Right lung (tissue), 10 donors: Measurements from ENCODE around the gene ATRX. TPM values are rescaled to one million over a fixed set of nuclear protein-coding genes. Genes with fewer than 3 reads are reported as not detected.
"Not testable (repeated sequence)": the region's sequence is repeated elsewhere in the genome, so short reads cannot be mapped to it uniquely, and the experiment has no call there.

Experiments used
- DNase-seq, 2 donors: peaks; one replicate each; pipeline ENCODE4 v3.0.0-alpha.2; 2013
- long read RNA-seq, 8 donors: transcript quantifications; one replicate each; lab custom pipeline, GENCODE V29; 2026
- polyA plus RNA-seq, 5 donors: library from polyadenylated mRNA; unstranded; fragments of 120-200 nt; gene quantifications; one replicate each; pipeline versions ENCODE4 v1.2.1 to v1.2.3, GENCODE V29; 2013; ENCODE audit warnings: inconsistent platforms in 1 of 5, low replicate concordance in 1 of 5; ENCODE audit not compliant: insufficient read length in 5 of 5, insufficient read depth in 1 of 5

Gene ATRX, protein sequence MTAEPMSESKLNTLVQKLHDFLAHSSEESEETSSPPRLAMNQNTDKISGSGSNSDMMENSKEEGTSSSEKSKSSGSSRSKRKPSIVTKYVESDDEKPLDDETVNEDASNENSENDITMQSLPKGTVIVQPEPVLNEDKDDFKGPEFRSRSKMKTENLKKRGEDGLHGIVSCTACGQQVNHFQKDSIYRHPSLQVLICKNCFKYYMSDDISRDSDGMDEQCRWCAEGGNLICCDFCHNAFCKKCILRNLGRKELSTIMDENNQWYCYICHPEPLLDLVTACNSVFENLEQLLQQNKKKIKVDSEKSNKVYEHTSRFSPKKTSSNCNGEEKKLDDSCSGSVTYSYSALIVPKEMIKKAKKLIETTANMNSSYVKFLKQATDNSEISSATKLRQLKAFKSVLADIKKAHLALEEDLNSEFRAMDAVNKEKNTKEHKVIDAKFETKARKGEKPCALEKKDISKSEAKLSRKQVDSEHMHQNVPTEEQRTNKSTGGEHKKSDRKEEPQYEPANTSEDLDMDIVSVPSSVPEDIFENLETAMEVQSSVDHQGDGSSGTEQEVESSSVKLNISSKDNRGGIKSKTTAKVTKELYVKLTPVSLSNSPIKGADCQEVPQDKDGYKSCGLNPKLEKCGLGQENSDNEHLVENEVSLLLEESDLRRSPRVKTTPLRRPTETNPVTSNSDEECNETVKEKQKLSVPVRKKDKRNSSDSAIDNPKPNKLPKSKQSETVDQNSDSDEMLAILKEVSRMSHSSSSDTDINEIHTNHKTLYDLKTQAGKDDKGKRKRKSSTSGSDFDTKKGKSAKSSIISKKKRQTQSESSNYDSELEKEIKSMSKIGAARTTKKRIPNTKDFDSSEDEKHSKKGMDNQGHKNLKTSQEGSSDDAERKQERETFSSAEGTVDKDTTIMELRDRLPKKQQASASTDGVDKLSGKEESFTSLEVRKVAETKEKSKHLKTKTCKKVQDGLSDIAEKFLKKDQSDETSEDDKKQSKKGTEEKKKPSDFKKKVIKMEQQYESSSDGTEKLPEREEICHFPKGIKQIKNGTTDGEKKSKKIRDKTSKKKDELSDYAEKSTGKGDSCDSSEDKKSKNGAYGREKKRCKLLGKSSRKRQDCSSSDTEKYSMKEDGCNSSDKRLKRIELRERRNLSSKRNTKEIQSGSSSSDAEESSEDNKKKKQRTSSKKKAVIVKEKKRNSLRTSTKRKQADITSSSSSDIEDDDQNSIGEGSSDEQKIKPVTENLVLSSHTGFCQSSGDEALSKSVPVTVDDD (N-terminal part only)
- 100 to 1,000 TPM in 3 of 5 donors, 10 to 100 TPM in 2; 48.7 to 113 (median 109) TPM for polyA plus RNA-seq
- long read RNA-seq, donor 1, transcript ATRX-207 (2 exons, 2,967 nt), result major isoform, 11 of 86 reads
- long read RNA-seq, donor 1, partial matches to known transcripts, result 73 of 86 reads
- long read RNA-seq, donor 1, other reads (novel, unspliced or antisense), result 0 of 86 reads
- long read RNA-seq, donor 2, transcript ATRX-207 (2 exons, 2,967 nt), result major isoform, 5 of 34 reads
- long read RNA-seq, donor 2, partial matches to known transcripts, result 27 of 34 reads
- long read RNA-seq, donor 2, other reads (novel, unspliced or antisense), result 0 of 34 reads
- long read RNA-seq, donor 3, transcript ATRX-207 (2 exons, 2,967 nt), result major isoform, 7 of 62 reads
- long read RNA-seq, donor 3, partial matches to known transcripts, result 53 of 62 reads
- long read RNA-seq, donor 3, other reads (novel, unspliced or antisense), result 0 of 62 reads
- long read RNA-seq, donor 4, partial matches to known transcripts, result 37 of 42 reads
- long read RNA-seq, donor 4, other reads (novel, unspliced or antisense), result 0 of 42 reads
- long read RNA-seq, donor 5, transcript ATRX-207 (2 exons, 2,967 nt), result major isoform, 6 of 72 reads
- long read RNA-seq, donor 5, partial matches to known transcripts, result 64 of 72 reads
- long read RNA-seq, donor 5, other reads (novel, unspliced or antisense), result 0 of 72 reads
- long read RNA-seq, donor 6, transcript ATRX-207 (2 exons, 2,967 nt), result major isoform, 12 of 97 reads
- long read RNA-seq, donor 6, partial matches to known transcripts, result 80 of 97 reads
- long read RNA-seq, donor 6, other reads (novel, unspliced or antisense), result 0 of 97 reads
- long read RNA-seq, donor 7, transcript ATRX-207 (2 exons, 2,967 nt), result major isoform, 19 of 104 reads
- long read RNA-seq, donor 7, partial matches to known transcripts, result 84 of 104 reads
- long read RNA-seq, donor 7, other reads (novel, unspliced or antisense), result 0 of 104 reads
- long read RNA-seq, donor 8, transcript ATRX-207 (2 exons, 2,967 nt), result major isoform, 5 of 81 reads
- long read RNA-seq, donor 8, partial matches to known transcripts, result 73 of 81 reads
- long read RNA-seq, donor 8, other reads (novel, unspliced or antisense), result 0 of 81 reads

DNA sequence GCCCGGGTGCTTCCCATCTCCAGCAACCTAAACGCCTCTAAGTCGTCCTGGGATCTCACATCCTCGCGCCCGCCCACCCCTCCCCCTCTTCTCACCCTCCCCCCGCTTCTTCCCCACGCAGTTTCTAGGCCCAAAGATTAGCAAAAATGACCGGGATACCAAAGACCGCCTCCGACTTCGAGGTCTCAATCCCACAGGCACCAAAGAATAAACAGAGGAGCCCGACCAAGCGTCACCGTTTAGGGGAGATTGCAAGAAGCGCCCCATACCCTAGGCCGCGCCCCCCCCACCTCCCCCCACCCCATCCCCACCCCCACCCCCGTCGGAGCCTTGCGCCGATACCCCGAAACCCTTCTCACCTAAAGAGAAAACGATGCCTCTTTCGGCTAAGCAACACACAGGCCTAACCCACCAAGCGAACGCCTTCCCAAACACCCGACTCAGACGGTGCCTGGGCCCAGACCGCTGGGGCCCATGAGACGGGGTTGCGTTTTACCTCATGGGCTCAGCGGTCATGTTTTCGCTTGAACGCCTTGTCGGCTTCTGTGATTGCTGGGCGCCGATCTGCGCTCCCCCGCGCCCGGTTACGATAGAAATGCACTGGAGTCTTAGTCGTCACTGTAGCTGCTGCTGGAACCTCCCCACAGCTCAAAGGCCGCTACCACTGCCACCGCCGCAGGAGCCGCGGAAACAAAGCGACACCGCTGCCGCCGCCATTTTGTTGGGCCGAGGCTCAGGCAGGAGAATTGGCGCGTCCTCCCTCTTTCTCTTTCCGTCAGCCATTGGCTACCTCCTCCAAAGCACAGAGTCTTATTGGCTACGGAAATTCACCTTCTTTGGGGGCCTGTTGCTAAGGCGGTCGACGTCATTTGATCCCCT, at the start of gene ATRX:
TSS of gene ATRX (minus strand) at position 731 of the 879 bp plus-strand sequence. CDS start at position 516, 215 bp downstream.
- DNase-seq, result peak; percentile 77 to 78

GRCh38 chrX:77831544-77831943, 45.5 kb upstream of the ATRX start:
- not testable (repeated sequence) for DNase-seq

DNA sequence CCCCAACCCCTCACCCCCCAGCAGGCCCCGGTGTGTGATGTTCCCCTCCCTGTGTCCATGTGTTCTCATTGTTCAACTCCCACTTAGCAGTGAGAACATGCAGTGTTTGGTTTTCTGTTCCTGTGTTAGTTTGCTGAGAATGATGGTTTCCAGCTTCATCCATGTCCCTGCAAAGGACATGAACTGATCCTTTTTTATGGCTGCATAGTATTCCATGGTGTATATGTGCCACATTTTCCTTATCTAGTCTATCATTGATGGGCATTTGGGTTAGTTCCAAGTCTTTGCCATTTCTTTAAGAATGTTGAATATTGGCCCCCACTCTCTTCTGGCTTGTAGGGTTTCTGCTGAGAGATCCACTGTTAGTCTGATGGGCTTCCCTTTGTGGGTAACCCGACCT, 36.0 kb upstream of the ATRX start:
- not testable (repeated sequence) for DNase-seq

GRCh38 chrX:77820091-77820727, 34.2 kb upstream of the ATRX start:
- DNase-seq, result no peak

DNA sequence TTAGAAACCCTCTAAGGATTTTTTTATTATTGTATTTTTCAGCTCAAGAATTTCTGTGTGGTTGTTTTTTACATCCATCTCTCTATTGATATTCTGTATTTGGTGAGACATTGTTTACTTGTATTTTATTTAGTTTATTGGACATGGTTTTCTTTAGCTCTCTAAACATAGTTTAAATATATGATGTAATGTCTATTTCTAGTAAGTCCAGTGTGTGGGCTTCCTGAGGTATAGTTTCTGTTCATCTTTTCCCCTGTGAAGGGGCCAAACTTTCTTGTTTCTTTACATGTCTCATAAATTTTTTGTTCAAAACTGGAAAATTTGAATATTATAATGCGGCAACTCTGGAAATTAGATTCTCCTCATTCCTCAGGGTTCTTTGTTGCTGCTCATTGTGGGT, 28.2 kb upstream of the ATRX start:
- DNase-seq, result no peak

- no peak for DNase-seq
These were observed 16.2 kb upstream of the ATRX start for GRCh38 chrX:77802201-77802600.

GRCh38 chrX:77795124-77795523, 9.1 kb upstream of the ATRX start:
- no peak for DNase-seq

- no peak for DNase-seq
These were observed 7.9 kb upstream of the ATRX start for GRCh38 chrX:77793946-77794345.

GRCh38 chrX:77788050-77788449, 2.0 kb upstream of the ATRX start:
- DNase-seq, result no peak

DNA sequence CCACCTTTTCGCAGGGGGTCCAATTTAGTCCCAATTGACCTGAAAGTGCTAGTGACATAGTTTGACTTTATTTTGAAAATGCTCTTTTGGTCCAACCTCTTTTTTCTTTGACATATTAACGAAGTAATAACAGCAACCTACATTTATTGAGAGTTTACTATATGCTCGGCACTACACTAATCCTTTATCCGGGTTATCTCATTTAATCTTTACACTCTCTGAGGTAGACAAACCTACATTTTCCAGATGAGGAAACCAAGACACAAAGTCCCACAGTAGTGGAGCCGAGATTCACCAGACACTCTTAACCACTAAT, 307 bp upstream of the ATRX start:
- DNase-seq, result no peak

GRCh38 chrX:77779695-77780094, 6.3 kb downstream of the ATRX start:
- no peak for DNase-seq

DNA sequence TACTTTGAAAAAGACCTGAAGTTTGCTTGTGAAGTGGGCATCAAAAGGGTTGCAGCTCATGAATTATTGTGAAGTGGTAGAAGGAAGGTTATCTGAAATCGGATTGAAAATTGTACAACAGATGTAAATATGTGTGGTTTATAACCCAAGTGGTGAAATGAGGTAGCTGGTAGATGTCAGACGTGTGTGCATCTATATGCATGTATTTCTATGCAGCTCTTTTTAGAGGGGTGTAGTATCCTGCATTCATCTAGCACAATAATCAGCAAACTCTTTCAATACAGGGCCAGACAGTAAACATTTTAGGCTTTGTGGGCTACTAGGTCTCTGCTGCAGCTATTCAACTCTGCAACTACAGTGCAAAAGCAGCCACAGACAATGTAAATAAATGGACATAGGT, 9.4 kb downstream of the ATRX start:
- DNase-seq, result no peak

GRCh38 chrX:77771601-77772000, 14.4 kb downstream of the ATRX start:
- DNase-seq, result no peak

DNA sequence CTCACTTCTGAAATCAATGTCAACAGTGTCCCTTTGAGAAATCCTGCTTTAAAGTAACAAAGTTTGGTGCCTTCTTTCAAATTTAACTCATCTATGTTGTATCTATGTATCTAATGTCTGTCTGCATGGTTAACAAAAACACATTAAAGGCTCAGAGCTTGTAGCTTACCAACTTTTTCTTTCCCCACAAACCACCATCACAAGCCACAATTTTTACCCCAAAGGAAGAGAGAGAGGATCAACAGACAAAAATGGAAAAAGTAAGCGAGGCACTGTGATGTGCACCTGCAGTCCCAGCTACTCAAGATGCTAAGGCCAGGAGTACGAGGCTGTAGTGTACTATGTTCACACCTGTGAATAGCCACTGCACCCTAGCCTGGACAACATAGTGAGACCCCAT, 17.2 kb downstream of the ATRX start:
- DNase-seq, result no peak

DNA sequence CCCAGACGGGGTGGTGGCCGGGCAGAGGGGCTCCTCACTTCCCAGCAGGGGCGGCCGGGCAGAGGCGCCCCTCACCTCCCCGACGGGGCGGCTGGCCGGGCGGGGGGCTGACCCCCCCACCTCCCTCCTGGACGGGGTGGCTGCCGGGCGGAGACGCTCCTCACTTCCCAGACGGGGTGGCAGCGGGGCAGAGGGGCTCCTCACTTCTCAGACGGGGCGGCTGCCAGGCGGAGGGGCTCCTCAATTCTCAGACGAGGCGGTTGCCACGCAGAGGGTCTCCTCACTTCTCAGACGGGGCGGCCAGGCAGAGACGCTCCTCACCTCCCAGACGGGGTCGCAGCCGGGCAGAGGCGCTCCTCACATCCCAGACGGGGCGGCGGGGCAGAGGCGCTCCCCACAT, 19.8 kb downstream of the ATRX start:
- not testable (repeated sequence) for DNase-seq

- DNase-seq, result no peak
These were observed 30.5 kb downstream of the ATRX start for GRCh38 chrX:77755561-77755960.

- not testable (repeated sequence) for DNase-seq
These were observed 32.1 kb downstream of the ATRX start for GRCh38 chrX:77753942-77754341.

GRCh38 chrX:77749695-77750094, 36.3 kb downstream of the ATRX start:
- no peak for DNase-seq
